GM12878 (cell line): Measurements from ENCODE around the gene LIMS2.

Experiments used
- FOXM1 ChIP-seq: IDR thresholded peaks from 2 replicates; pipeline ENCODE4 v1.6.1; 2012; ENCODE audit warnings: low read depth, mild to moderate bottlenecking, inconsistent platforms, low read length, moderate library complexity
- NFYA ChIP-seq: IDR thresholded peaks from 2 replicates; pipeline ENCODE4 v1.6.1; 2011; ENCODE audit warnings: low read depth, mild to moderate bottlenecking, low read length, improper control_type of control experiment, borderline replicate concordance
- YY1 ChIP-seq: IDR thresholded peaks from 2 replicates; pipeline ENCODE4 v1.6.1; 2011; ENCODE audit warnings: low read depth, mild to moderate bottlenecking, low read length
- TF ChIP-seq, protein P1 (sequence below), 3 experiments: IDR thresholded peaks in 2 of 3; conservative IDR thresholded peaks in 1 of 3; 2 replicates each; pipeline ENCODE4 v1.5.1; 2011; ENCODE audit warnings: low read depth in 3 of 3, low read length in 3 of 3, mild to moderate bottlenecking in 3 of 3, control low read depth in 2 of 3, moderate library complexity in 2 of 3, inconsistent platforms in 1 of 3, mixed read lengths in 1 of 3; ENCODE audit not compliant: control insufficient read depth in 2 of 3, insufficient read depth in 1 of 3; ENCODE audit errors: extremely low read depth in 1 of 3
- TF ChIP-seq, protein P2 (sequence below): IDR thresholded peaks from 2 replicates; pipeline ENCODE4 v1.6.1; 2012; ENCODE audit warnings: low read depth, low read length, improper control_type of control experiment

DNA sequence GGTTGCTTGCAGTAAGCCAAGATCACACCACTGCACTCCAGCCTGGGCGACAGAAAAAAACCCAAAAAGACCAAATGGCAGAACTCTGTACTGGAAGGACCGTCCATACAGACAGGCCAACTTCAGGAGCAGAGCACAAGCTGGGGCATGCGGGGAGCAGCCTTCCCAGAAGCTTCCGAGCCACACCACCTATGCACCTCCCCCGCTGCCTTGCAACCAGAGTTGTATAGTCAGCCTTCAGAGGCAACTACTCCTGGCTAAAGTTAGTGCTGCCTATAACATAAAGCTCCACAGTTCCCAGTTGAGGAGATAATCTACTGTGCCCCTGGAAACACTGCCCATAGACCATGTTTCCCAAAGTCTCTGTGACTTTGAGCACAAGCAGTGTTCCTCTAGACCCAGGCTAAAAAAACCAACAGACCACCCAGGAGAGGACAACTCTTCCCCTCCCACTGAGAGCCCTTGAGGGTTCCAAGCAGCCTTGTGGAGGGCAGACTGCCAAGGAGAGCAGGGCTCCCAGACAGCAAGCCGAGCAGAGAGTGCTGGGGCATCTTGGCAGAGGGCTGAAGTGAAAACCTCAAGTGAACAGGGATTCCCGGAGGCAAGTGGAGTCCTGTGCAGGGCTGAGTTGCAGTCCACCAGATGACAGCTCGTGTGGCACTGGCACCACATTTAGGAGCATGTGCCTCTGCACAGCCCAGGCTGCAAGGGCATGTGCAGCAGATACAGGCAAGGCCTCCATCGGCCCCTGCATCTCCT, 32.7 kb upstream of the LIMS2 start:
- TF ChIP-seq YY1 (no peak), NFYA (no peak), FOXM1 (no peak)
- TF ChIP-seq, protein P1, sequence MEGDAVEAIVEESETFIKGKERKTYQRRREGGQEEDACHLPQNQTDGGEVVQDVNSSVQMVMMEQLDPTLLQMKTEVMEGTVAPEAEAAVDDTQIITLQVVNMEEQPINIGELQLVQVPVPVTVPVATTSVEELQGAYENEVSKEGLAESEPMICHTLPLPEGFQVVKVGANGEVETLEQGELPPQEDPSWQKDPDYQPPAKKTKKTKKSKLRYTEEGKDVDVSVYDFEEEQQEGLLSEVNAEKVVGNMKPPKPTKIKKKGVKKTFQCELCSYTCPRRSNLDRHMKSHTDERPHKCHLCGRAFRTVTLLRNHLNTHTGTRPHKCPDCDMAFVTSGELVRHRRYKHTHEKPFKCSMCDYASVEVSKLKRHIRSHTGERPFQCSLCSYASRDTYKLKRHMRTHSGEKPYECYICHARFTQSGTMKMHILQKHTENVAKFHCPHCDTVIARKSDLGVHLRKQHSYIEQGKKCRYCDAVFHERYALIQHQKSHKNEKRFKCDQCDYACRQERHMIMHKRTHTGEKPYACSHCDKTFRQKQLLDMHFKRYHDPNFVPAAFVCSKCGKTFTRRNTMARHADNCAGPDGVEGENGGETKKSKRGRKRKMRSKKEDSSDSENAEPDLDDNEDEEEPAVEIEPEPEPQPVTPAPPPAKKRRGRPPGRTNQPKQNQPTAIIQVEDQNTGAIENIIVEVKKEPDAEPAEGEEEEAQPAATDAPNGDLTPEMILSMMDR (IDR thresholded peaks at IDR 0.05 in 2 of 3, conservative IDR thresholded peaks at IDR 0.05 in 1 of 3; ENCODE audit: control insufficient read depth in 2 of 3, extremely low read depth in 1 of 3, insufficient read depth in 1 of 3, low read depth in 3 of 3, low read length in 3 of 3), result no peak
- TF ChIP-seq, protein P2, sequence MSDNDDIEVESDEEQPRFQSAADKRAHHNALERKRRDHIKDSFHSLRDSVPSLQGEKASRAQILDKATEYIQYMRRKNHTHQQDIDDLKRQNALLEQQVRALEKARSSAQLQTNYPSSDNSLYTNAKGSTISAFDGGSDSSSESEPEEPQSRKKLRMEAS, result no peak
